ENCODE measurements around the gene ACOT7. TPM values are rescaled to one million over a fixed set of nuclear protein-coding genes. Genes with fewer than 3 reads are reported as not detected.

ACOT7 gene
- total RNA-seq, 1 experiment from 2014 or later: 165 TPM

- DNase-seq: peak; percentile 77
- intact Hi-C loops (cut with micrococcal nuclease): no loop called here
- no peaks in the 10 kb centered on the region for H3F3A ChIP-seq (ENCODE audit: low read length, unreplicated experiment)
- H3K4me2 ChIP-seq (ENCODE audit: low read length): peak within 1 kb of the TSS; percentile 87
- H3K9me3 ChIP-seq (ENCODE audit: low read length): no peaks in the 10 kb centered on the region
- H2AFZ ChIP-seq (ENCODE audit: low read length): peak within 1 kb of the TSS; percentile 75
- ChIA-PET CTCF (interaction anchor here (2.0 kb wide), 1 partner anchor 18 kb away, joined by 9 read pairs; no protein-coding TSS in a partner anchor), POLR2A (ENCODE audit: unreplicated experiment) (no interaction called here)
- peak within 1 kb of the TSS; percentile 53 for H3K9ac ChIP-seq (ENCODE audit: low read length)
- no peak within 1 kb of the TSS for H3K27ac ChIP-seq (ENCODE audit: low read length)
- peak; percentile 36 for ATAC-seq
- H3K9me2 ChIP-seq (replicated peaks; ENCODE audit: low read length): no peaks in the 10 kb centered on the region
- no peaks in the 10 kb centered on the region for H3K36me3 ChIP-seq (ENCODE audit: low read depth, low read length)
- 0 out of 2 replicates have a peak, but pooled peaks cover 6% of the 10 kb centered on the region for H4K20me1 ChIP-seq (ENCODE audit: low read length)
- H3K4me3 ChIP-seq (ENCODE audit: low read length): peak within 1 kb of the TSS; percentile 73
- H3K79me2 ChIP-seq (ENCODE audit: low read length): no peaks in the 10 kb centered on the region; the same call in 1 of the 2 replicates
- no peak for TF ChIP-seq EZH2phosphoT487 (IDR thresholded peaks at IDR 0.05; ENCODE audit: borderline replicate concordance, low read length)
- TF ChIP-seq EZH2 (IDR thresholded peaks at IDR 0.05; ENCODE audit: low read length, unreplicated experiment): no peak
- TF ChIP-seq CTCF (conservative IDR thresholded peaks at IDR 0.05; ENCODE audit: low read depth, low read length): no peak
- peaks cover 59% of the 10 kb centered on the region for H3K4me1 ChIP-seq (ENCODE audit: insufficient read depth, low read length)
- BruUV-seq (replicated peaks): TSS peak; percentile 48
- no peaks in the 10 kb centered on the region for H3K27me3 ChIP-seq (ENCODE audit: low read length)
Measured at GRCh38 chr1:6419804-6420453, 26.4 kb upstream of the ACOT7 start, which contains the start of gene HES2. TSS of gene HES2 (minus strand) at chr1:6419919. CDS start at chr1:6419820, 99 bp downstream.

GRCh38 chr1:6419397-6419803 is 25.8 kb upstream of the ACOT7 start:
- Histone ChIP-seq H3K27ac (ENCODE audit: low read length) (no peak overlapping the region), H3K4me3 (ENCODE audit: low read length) (peak overlapping the region; percentile 73), H3K9ac (ENCODE audit: low read length) (peak overlapping the region; percentile 53), H3K79me2 (ENCODE audit: low read length) (no peaks in the 10 kb centered on the region; the same call in 1 of the 2 replicates), H3K9me2 (replicated peaks; ENCODE audit: low read length) (no peaks in the 10 kb centered on the region), H3K4me2 (ENCODE audit: low read length) (peak overlapping the region; percentile 87), H3K27me3 (ENCODE audit: low read length) (no peaks in the 10 kb centered on the region), H3K4me1 (ENCODE audit: insufficient read depth, low read length) (peaks cover 64% of the 10 kb centered on the region), H2AFZ (ENCODE audit: low read length) (peak overlapping the region; percentile 75; the same call in 1 of the 2 replicates), H3K36me3 (ENCODE audit: low read depth, low read length) (no peaks in the 10 kb centered on the region), H3F3A (ENCODE audit: low read length, unreplicated experiment) (no peaks in the 10 kb centered on the region), H4K20me1 (ENCODE audit: low read length) (0 out of 2 replicates have a peak, but pooled peaks cover 6% of the 10 kb centered on the region), H3K9me3 (ENCODE audit: low read length) (no peaks in the 10 kb centered on the region)
- DNase-seq (no peak), ATAC-seq (peak; percentile 10)
- ChIA-PET CTCF (interaction anchor here (2.0 kb wide), 1 partner anchor 18 kb away, joined by 9 read pairs; no protein-coding TSS in a partner anchor), POLR2A (ENCODE audit: unreplicated experiment) (no interaction called here)
- no peak for TF ChIP-seq EZH2 (IDR thresholded peaks at IDR 0.05; ENCODE audit: low read length, unreplicated experiment)
- no peak for TF ChIP-seq CTCF (conservative IDR thresholded peaks at IDR 0.05; ENCODE audit: low read depth, low read length)
- TF ChIP-seq EZH2phosphoT487 (IDR thresholded peaks at IDR 0.05; ENCODE audit: borderline replicate concordance, low read length): no peak
- intact Hi-C loops (cut with micrococcal nuclease): no loop called here
- BruUV-seq (replicated peaks): no TSS peak

Measured in PC-3 (cell line).